Stimulated activated CD4-positive, alpha-beta T cell treated with anti-CD3 and anti-CD28 coated beads, Interleukin-4, amount 100 ng/mL, for 1 hour (primary cell): ENCODE results near the gene TICAM1.
A peak's percentile ranks its signal among the peaks of the same experiment; 100 is the strongest.
"Not testable (repeated sequence)": the region's sequence is repeated elsewhere in the genome, so short reads cannot be mapped to it uniquely, and the experiment has no call there.

Experiments
- DNase-seq: peaks from one replicate; pipeline ENCODE4 v3.0.0-alpha.2; 2020

TICAM1 gene

DNA sequence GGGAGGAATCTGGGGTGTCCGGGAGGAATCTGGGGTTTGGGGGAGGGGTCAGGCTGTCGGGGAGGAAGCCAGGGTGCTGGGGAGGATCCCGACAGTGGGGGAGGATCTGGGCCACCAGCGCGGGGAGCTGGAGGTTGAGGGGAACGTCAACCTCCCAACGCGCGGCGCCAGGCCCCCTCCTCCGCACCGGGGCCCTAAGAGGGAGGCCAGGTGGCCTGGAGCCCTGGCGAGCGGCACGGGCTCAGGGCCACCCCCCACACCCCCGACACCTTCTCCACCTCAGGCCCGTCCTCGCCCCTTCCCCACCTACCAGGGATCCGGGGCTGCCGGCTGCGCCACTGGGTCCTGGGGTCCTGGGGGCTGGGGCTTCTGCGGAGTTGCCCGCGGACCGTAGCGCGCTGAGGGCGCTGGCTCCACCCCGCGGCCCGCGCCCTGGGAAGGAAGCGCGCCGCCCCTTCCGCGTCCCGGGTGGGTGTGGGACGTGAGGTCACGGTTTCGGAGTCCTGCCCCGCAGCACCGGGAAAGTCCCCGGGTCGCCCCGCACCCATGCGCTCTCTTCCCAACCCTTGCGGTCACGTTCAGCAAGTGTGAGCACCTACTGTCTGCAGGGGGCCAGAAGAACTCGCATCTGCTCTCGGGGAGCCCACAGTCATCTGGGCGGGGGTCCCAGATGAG is at the start of gene TICAM1:
TSS of gene TICAM1 (minus strand) at position 409 of the 675 bp plus-strand sequence. CDS start 13,335 bp downstream, outside the sequence.
- peak; percentile 84 for DNase-seq

DNA sequence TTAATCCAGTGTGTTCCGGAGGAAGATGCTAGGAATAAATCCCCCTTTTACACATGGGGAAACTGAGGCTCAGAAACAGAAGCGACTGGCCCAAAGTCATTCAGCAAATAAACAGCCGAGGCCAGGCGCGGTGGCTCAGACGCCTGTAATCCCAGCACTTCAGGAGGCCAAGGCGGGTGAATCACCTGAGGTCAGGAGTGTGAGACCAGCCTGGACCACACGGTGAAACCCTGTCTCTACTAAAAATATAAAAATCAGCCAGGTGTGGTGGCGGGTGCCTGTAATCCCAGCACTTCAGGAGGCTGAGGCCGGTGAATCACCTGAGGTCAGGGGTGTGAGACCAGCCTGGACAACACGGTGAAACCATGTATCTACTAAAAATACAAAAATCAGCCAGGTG is 47.5 kb upstream of the TICAM1 start:
- no peak for DNase-seq

DNA sequence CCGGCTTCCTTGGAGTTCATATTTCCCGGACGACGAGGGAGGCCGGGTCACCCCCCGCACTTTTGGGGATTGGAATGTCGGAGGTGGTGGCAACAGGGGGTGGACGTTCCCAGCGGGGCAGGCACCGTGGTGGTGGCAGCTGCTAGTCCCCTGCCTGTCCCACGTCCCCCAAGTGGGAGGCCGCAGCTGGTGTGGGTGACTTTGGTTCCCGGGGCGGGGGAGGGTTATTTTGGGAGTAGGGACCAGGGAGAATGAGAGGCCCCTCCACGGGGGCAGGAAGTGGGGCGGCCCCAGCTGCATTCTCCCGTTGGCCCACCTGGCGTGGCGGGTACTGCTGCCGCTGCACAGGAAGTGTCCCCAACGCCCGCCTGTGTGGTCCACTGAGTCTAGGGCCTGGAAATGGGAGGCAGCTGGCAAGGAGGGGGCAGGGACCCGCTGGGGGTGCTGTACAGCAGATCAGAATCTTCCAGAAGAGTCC is 47.0 kb upstream of the TICAM1 start:
- no peak for DNase-seq

DNA sequence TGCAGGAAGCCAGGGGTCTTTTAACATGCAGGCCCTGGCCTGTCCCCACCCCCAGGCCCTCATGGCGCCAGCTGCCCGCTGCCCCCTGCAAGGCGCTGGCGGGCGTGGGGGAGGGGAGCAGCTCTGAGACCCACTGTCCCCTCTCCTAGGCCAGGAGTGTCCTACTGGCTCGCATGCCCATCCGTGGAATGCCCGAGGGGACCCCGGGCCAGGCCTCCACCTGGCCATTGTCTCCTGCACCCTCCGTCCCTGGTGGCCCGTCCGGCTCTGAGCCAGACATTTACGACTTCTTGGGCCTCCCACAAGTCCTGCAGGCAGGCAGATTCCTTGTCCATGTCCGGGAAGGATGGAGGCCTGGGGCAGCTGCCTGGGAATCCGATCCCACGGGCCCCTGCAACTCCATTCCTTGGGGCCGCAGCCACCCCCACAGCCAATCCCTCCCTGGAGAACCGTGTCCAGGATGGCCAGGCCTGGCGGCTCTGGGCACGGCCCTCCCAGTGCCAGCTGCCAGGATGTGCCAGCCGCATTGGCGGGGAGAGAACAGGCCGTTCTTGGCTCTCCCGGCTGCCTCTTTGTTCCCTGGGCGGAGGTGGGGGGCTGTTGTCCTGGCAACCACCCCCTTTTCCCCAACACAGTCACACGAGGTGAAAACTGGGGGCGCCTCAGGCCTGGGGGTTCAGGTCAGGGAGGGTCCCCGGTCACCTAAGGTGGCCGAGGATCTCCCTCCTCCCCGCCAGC is 46.4 kb upstream of the TICAM1 start:
- DNase-seq = no peak

DNA sequence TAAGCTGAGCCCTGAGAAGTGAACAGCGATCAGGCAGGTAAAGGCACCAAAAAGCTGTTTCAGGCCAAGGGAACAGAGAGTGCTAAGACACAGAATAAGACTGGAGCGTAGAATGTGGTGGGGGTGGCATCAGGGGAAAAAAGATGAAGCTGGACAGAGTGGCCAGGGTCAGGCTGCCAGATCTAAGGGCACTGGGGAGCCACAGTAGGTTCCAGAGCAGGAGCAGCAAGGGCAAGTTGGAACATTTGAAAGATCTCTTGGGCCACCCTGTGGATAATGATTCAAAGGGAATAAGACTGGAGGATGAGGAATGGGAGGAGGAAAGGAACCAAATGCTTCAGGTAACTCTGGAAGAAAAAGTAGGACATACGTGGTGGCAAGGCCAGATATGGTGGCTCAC is 42.4 kb upstream of the TICAM1 start:
- no peak for DNase-seq

DNA sequence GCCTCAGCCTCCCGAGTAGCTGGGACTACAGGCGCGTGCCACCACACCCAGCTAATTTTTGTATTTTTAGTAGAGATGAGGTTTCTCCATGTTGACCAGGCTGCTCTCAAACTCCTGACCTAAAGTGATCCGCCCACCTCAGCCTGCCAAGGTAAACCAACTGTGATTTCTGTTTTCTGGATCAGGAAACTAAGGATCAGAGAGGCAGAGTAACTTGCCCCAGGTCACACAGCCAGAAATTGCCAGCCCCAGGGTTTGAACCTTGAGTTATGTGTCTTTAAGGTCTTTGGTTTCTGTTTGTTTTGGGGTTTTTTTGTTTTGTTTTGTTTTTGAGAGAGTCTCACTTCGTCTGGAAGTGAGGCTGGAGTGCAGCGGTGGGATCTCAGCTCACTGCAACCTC is 40.2 kb upstream of the TICAM1 start:
- DNase-seq = no peak

DNA sequence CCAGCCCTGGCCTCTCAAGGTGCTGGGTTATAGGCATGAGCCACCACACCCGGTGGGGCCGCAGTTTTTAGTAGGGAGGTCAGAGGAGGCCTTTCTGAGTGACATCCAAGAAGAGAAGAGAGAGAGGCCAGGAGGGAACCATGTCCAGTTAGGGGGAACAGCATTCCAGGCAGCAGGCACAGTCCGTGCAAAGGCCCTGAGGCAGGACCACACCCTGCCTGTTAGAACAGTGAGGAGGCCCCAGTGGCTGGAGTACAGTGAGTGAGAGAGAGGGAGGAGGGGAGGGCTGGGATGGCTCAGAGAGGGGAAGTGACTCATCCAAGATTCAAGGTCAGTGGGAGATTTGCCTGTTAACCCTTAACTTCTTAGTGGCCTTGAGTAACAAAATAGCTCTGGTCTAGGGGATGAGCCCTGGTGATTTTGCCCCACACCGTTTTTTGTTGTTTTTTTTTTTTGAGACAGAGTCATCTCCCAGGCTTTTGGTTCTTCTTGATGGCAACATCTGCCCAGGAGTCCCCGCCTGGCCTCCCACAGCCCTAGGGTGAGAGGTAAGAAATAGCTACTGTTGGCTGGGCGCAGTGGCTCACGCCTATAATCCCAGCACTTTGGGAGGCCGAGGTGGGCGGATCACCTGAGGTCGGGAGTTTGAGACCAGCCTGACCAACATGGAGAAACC is 38.7 kb upstream of the TICAM1 start:
- DNase-seq = no peak

DNA sequence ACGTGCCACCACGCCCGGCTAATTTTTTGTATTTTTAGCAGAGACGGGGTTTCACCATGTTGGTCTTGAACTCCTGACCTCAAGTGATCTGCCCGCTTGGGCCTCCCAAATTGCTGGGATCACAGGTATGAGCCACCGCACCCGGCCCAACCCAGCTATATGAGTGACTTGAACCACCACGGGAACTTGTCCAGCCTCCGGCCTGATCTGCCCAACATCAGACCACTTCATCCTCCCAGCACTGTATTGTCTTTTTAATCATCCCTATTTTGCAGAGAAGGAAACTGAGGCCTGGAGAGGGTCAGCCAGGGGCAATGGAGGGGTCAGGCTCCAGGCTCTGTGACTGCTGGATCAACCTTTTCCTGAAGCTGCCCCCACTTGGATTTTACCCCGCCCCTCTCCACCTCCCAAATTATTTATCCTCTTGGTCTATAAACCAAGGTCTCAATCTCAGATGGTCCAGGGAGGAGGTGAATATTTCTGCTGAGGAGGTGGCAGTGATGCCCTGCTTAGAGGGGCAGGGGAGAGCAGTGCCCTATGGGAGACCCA is 36.8 kb upstream of the TICAM1 start:
- no peak for DNase-seq

DNA sequence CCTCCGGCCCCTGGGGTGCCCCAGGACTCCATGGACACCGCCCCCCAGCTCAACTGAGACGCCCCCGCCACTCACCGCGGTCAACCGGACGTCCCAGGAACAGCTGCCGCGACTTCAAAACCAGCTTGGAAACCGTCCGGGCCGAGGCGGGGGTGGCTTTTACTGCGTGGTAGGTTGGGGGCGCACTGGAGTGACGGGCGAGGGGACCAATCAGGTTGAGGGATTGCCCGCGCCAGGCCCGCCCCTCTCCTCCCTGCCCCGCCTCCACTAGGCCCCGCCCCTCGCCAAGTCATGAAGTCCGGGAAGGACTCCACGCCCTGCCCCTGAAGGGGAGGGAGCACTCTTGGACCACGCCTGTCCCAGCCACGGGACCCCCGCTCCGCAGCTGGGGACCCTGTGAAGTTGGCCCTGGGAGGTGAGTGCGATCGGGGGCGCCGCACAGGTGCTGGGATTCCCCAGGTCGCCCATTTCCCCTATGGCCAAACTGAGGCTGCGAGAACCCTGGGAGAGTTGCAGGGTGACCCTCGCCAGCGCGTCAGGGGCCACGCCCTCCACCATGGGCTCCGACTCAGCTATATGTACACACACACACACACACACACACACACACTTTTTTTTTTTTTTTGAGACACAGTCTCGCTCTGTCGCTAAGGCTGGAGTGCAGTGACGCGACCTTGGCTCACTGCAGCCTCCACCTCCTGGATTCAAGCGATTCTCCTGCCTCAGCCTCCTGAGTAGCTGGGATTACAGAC is 36.2 kb upstream of the TICAM1 start, which contains the start of gene PLIN3:
TSS of gene PLIN3 (minus strand) at position 134 of the 752 bp plus-strand sequence. CDS start 6,273 bp downstream, outside the sequence.
- DNase-seq = peak; percentile 94

DNA sequence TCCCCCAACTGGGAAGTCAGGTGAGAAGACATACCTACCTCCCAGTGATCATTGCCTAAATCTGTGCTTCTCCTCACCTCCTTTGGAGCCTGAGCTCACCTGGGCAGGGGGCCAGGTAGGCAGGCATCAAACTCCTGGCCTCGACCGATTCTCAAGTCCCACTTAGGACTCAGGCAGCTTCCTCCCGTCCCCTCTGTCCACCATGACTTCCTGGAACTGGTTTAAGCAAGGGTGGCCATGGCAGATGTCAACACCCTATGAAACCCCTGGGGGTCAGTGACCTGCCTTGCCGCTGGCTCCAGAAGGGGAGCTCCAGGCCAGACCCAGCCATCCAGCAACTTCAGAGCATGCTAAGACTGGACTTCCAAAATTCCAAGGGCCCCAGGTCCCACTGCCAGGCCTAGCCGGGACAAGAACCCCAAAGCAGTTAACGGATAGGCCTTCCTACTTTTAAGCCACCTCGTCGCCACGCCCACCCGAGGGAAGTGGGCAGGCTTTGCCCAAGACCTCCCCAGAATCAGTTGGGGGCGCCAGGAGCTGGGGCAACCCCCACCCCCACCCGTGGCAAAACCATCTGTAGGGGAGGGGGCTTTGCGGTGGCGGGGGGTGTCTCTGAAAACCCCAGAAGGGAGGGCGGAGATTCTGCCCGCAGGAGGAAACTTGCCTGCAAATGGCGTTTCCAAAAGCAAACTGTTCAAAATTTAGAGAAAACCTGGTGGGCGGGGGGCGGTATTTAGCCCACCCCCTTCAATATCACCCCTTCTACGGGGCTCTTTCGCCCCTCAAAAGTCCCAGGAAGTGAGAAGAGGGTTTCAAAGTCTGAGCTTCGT is 35.3 kb upstream of the TICAM1 start:
- peak; percentile 56 for DNase-seq

DNA sequence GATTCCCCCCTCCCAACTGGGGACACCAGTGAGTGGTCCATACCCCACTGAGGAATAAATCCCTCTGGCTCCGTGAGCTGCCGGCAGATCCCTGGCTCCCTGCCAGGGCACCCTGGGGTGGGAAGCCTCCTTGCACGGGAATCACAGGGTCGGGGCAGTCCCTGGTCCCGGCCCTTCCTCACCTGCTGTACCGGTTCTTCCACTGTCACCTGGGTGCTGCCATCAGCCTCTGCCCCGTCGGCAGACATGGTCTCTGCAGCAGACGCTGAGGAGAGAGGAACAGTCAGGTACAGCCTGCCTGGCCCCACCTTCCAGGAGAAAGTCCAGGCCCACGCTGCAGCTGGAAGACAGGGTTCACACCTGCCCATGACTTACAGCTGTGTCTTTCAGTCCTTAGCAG is 29.6 kb upstream of the TICAM1 start:
- DNase-seq = no peak

DNA sequence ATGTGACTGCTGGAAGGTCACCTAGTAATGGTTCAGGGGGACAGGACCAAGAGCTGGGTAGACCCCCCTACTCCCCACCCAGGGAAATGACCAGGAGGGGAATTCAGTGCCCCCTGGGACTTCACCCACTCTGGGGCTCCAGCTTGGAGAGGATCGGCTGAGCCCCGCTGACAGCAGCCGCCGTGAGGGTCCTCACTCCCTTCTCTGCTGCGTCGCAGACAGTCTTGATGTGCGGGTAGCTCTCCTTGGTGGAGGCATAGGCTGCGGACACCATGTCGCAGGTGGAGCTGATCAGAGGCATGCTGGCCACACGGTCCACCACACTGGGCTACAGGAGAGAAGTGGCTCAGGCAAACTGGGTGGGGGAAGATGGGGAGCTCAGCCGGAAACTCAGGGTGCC is 28.2 kb upstream of the TICAM1 start:
- no peak for DNase-seq

DNA sequence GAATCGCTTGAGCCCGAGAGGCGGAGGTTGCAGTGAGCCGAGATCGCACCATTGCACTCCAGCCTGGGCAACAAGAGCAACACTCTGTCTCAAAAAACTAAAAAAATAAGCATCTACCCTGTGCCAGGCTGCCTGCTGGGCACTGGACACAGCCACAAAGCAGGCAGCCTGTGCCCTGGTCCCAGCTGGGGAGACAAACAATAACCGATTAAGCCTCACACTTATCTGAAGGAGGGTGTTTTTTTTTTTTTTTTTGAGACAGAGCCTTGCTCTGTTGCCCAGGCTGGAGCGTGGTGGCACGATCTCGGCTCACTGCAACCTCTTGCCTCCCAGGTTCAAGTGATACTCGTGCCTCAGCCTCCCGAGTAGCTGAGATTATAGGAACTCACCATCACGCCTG is 25.0 kb upstream of the TICAM1 start:
- DNase-seq = not testable (repeated sequence)

DNA sequence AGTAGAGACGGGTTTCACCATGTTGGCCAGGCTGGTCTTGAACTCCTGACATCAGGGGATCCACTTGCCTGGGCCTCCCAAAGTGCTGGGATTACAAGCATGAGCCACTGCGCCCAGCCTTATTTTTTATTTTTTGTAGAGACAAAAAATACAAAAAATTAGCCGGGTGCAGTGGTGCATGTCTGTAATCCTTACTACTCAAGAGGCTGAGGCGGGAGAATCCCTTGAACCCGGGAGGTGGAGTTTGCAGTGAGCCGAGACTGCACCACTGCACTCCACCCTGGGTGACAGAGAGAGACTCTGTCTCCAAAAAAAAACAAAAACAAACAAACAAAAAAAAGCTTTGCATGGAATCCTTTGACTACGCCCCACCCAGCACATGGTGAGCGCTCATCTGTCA is 22.0 kb upstream of the TICAM1 start:
- DNase-seq = not testable (repeated sequence)

DNA sequence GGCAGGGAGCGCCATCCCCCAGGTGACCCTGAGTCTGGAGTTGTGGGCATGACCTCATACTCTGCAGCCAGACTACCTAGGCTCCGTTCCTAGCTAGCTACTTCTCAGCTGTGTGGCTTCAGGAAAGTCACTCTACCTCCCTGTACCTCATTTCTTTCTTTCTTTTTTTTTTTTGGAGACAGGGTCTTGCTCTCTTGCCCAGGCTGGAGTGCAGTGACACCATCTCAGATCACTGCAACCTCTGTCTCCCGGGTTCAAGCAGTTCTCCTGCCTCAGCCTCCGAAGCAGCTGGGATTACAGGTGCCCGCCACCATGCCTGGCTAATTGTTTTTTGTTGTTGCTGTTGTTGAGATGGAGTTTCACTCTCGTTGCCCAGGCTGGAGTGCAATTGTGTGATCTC is 21.0 kb upstream of the TICAM1 start:
- no peak for DNase-seq

DNA sequence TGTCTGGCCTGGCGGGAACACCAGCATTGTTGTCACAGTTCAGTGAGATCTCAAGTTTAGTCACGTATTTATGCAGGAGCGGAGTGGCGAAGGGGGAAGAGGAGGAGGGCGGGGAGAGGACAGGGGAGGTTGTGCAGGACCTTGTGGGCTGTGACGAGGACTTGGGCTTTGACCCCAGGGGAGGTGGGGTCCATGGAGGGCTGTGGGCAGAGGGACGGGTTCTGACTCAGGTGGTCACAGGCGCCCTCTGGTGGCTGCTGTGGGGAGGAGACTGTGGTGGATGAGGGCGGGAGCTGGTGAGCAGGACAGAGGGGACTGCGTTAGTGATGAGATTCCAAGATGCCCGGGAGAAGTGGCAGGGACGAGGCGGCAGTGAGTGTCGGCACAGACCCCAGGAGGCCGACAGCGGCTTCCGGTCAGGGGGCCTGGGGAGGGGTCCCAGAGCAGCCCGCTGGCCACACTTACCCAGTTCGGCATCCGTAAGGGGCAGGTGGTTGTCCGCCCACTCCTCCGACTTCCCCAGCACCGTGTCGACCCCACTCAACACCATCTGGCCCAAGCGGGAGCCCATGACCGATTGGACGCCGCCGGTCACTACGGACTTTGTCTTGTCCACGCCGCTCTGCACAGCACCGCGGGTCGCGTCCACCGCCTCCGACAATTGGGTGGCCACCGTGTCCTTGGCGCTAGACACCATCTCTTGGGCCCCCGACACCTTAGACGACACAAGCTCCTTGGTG is 20.2 kb upstream of the TICAM1 start:
- peak; percentile 79 for DNase-seq

DNA sequence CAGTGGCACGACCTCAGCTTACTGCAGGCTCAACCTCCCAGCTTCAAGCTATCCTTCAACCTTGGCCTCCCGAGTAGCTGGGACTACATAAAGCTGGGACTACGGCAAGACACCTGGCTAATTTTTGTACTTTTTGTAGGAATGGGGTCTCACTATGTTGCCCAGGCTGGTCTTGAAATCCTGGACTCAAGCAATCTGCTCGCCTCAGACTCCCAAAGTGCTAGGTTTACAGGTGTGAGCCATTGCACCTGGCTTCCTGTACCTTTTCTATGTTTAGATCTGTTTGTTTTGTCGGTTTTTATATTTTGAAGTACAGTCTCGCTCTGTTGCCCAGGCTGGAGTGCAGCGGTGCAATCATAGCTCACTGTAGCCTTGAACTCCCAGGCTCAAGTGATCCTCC is 17.5 kb upstream of the TICAM1 start:
- DNase-seq = no peak

DNA sequence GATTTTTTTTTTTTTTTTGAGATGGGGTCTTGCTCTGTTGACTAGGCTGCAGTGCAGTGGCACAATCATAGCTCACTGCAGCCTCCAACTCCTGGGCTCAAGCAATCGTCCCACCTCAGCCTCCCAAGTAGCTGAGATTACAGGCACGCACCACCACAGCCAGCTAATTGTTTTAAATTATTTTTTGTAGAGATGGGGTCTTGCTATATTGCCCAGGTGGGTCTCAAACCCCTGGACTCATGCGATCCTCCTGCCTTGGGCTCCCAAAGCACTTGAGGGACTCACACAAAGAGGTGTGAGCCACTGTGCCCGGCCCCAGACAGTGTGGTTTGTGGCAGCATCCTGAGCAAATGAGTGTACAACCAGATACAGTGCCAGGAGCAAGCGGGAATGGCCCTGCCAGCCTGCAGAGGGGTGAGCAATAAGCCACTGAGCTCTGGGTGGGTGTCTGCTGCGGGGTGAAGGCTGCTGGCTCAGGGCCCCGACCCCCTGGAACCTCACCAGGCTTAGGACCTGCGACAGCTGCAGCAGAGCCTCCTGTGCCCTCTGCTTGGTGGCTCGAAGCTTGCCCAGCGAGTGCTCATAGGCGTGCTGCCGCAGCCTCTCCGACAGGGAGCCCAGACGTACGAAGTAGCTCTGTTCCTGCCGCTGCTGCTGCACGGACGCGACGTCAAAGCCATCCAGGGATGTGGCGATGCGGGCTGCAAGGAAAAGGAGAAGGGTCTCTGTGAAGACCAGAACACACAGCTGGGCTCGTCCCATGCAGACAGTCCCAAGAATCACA is 15.9 kb upstream of the TICAM1 start:
- no peak for DNase-seq

DNA sequence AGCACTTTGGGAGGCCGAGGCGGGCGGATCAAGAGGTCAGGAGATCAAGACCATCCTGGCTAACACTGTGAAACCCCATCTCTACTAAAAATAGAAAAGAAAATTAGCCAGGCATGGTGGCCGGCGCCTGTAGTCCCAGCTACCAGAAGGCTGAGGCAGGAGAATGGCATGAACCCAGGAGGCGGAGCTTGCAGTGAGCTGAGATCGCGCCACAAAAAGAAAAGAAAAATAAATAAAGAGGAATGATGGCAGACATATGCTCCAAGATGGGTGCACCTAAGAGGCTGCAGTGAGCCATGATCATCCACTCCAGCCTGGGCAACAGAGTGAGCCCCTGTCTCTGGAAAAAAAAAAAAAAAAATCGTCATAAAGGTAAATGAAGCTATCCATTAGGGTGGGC is 14.5 kb upstream of the TICAM1 start:
- DNase-seq = not testable (repeated sequence)
